ENCODE measurements around the gene FAM174A.

FAM174A gene

GRCh38 chr5:100535060-100536005, at the start of gene FAM174A:
Gene FAM174A, plus strand, starts transcription at chr5:100535374. Its CDS starts 157 bp downstream, at chr5:100535531.
- DNase-seq (ENCODE audit: low spot score): peak; percentile 97

- no peak for DNase-seq (ENCODE audit: low spot score)
These were observed 41.2 kb upstream of the FAM174A start for GRCh38 chr5:100493996-100494395.

GRCh38 chr5:100496296-100496695, 38.9 kb upstream of the FAM174A start:
- DNase-seq (ENCODE audit: low spot score): no peak

GRCh38 chr5:100502684-100503083, 32.5 kb upstream of the FAM174A start:
- DNase-seq (ENCODE audit: low spot score): no peak

GRCh38 chr5:100505984-100506670, 29.0 kb upstream of the FAM174A start:
- DNase-seq (ENCODE audit: low spot score): peak; percentile 80

- no peak for DNase-seq (ENCODE audit: low spot score)
These were observed 18.9 kb upstream of the FAM174A start for GRCh38 chr5:100516285-100516684.

GRCh38 chr5:100517301-100517974, 17.7 kb upstream of the FAM174A start:
- no peak for DNase-seq (ENCODE audit: low spot score)

- no peak for DNase-seq (ENCODE audit: low spot score)
These were observed 16.8 kb upstream of the FAM174A start for GRCh38 chr5:100518377-100518776.

GRCh38 chr5:100519075-100519474, 16.1 kb upstream of the FAM174A start:
- DNase-seq (ENCODE audit: low spot score): no peak

- DNase-seq (ENCODE audit: low spot score): no peak
These were observed 14.8 kb upstream of the FAM174A start for GRCh38 chr5:100520348-100520747.

GRCh38 chr5:100537946-100538345, 2.8 kb downstream of the FAM174A start:
- no peak for DNase-seq (ENCODE audit: low spot score)

- DNase-seq (ENCODE audit: low spot score): no peak
These were observed 4.3 kb downstream of the FAM174A start for GRCh38 chr5:100539519-100539918.

GRCh38 chr5:100542086-100542485, 6.9 kb downstream of the FAM174A start:
- no peak for DNase-seq (ENCODE audit: low spot score)

- DNase-seq (ENCODE audit: low spot score): no peak
These were observed 10.8 kb downstream of the FAM174A start for GRCh38 chr5:100546001-100546400.

GRCh38 chr5:100550531-100551051, 15.4 kb downstream of the FAM174A start:
- DNase-seq (ENCODE audit: low spot score): no peak

- DNase-seq (ENCODE audit: low spot score): no peak
These were observed 16.0 kb downstream of the FAM174A start for GRCh38 chr5:100551183-100551582.

- no peak for DNase-seq (ENCODE audit: low spot score)
These were observed 18.0 kb downstream of the FAM174A start for GRCh38 chr5:100553209-100553608.

- DNase-seq (ENCODE audit: low spot score): no peak
These were observed 25.7 kb downstream of the FAM174A start for GRCh38 chr5:100560860-100561259.

GRCh38 chr5:100562821-100563220, 27.6 kb downstream of the FAM174A start:
- DNase-seq (ENCODE audit: low spot score): no peak

- no peak for DNase-seq (ENCODE audit: low spot score)
These were observed 31.4 kb downstream of the FAM174A start for GRCh38 chr5:100566382-100567141.

GRCh38 chr5:100574716-100575115, 39.5 kb downstream of the FAM174A start:
- no peak for DNase-seq (ENCODE audit: low spot score)

GRCh38 chr5:100575815-100576214, 40.6 kb downstream of the FAM174A start:
- DNase-seq (ENCODE audit: low spot score): no peak

Data from RKO (cell line).